WTC11 (cell line): Measurements from ENCODE around the gene AHRR. TPM values are rescaled to one million over a fixed set of nuclear protein-coding genes. Genes with fewer than 3 reads are reported as not detected.
A peak's percentile ranks its signal among the peaks of the same experiment; 100 is the strongest.

ENCODE experiments used
- ATAC-seq: fragments of 200-7000 bp; cut with Tn5 transposase; 2 replicates; pipeline ENCODE4 v1.10.0; 2021; ENCODE audit warnings: mild to moderate bottlenecking, moderate library complexity
- CTCF ChIA-PET: fragments of 300-600 bp; sonication (Branson Sonifier 250); formaldehyde crosslinking; loops from one replicate; lab custom pipeline; 2021; ENCODE audit warnings: antibody characterized with exemption; lab: Charles Lee
- POLR2A ChIA-PET: fragments of 350-600 bp; sonication (Branson Sonifier 250); formaldehyde crosslinking; loops from one replicate; lab custom pipeline; 2021; ENCODE audit warnings: antibody characterized with exemption; lab: Charles Lee
- DNase-seq: peaks from one replicate; pipeline ENCODE4 v3.0.0; 2021; ENCODE audit warnings: low spot score
- H3K27ac Mint-ChIP-seq: 2 replicates; pipeline ENCODE4 v1.8.0; 2021; ENCODE audit warnings: mixed read lengths
- H3K27me3 Mint-ChIP-seq: 2 replicates; pipeline ENCODE4 v1.8.0; 2021; ENCODE audit warnings: low read depth, mild to moderate bottlenecking, moderate library complexity, mixed read lengths
- H3K36me3 Mint-ChIP-seq: 2 replicates; pipeline ENCODE4 v1.8.0; 2021; ENCODE audit warnings: mixed read lengths
- H3K4me1 Mint-ChIP-seq: 2 replicates; pipeline ENCODE4 v1.8.0; 2022; ENCODE audit warnings: mixed read lengths
- H3K4me3 Mint-ChIP-seq: 2 replicates; pipeline ENCODE4 v1.8.0; 2021; ENCODE audit warnings: mild to moderate bottlenecking, moderate library complexity, mixed read lengths
- H3K9me3 Mint-ChIP-seq: 2 replicates; pipeline ENCODE4 v1.8.0; 2021; ENCODE audit warnings: mixed read lengths
- CREB1 ChIP-seq: sonication (generic); formaldehyde crosslinking; IDR thresholded peaks from 2 replicates; pipeline ENCODE4 v1.8.0; 2023; ENCODE audit warnings: mild to moderate bottlenecking, missing genetic modification reagents
- E2F1 ChIP-seq: sonication (generic); formaldehyde crosslinking; IDR thresholded peaks from 2 replicates; pipeline ENCODE4 v1.8.0; 2022; ENCODE audit warnings: mild to moderate bottlenecking, missing genetic modification reagents
- FOXK1 ChIP-seq: sonication (generic); formaldehyde crosslinking; IDR thresholded peaks from 2 replicates; pipeline ENCODE4 v1.8.0; 2022; ENCODE audit warnings: mild to moderate bottlenecking, moderate library complexity, missing genetic modification reagents
- HMGXB4 ChIP-seq: sonication (generic); formaldehyde crosslinking; IDR thresholded peaks from 2 replicates; pipeline ENCODE4 v1.8.1; 2023; ENCODE audit warnings: mild to moderate bottlenecking, moderate library complexity, missing genetic modification reagents
- KAT7 ChIP-seq: sonication (generic); formaldehyde crosslinking; IDR thresholded peaks from 2 replicates; pipeline ENCODE4 v1.8.1; 2023; ENCODE audit warnings: missing genetic modification reagents, mild to moderate bottlenecking, borderline replicate concordance
- MLX ChIP-seq: sonication (generic); formaldehyde crosslinking; IDR thresholded peaks from 2 replicates; pipeline ENCODE4 v1.8.1; 2023; ENCODE audit warnings: mild to moderate bottlenecking, missing genetic modification reagents, moderate library complexity
- MXD4 ChIP-seq: fragments of 250-450 bp; sonication (Bioruptor Pico); IDR thresholded peaks from 2 replicates; pipeline ENCODE4 v1.8.0; 2021; ENCODE audit warnings: mild to moderate bottlenecking, moderate library complexity, borderline replicate concordance
- NR2C2 ChIP-seq: sonication (generic); formaldehyde crosslinking; IDR thresholded peaks from 2 replicates; pipeline ENCODE4 v1.8.0; 2022; ENCODE audit warnings: mild to moderate bottlenecking, missing genetic modification reagents
- OVOL2 ChIP-seq: fragments of 250-450 bp; sonication (Bioruptor Pico); IDR thresholded peaks from 2 replicates; pipeline ENCODE4 v1.9.0; 2021; ENCODE audit warnings: mild to moderate bottlenecking, borderline replicate concordance
- PRDM15 ChIP-seq: sonication (generic); formaldehyde crosslinking; IDR thresholded peaks from 2 replicates; pipeline ENCODE4 v1.8.0; 2022; ENCODE audit warnings: missing genetic modification reagents
- RELA ChIP-seq: sonication (generic); formaldehyde crosslinking; IDR thresholded peaks from 2 replicates; pipeline ENCODE4 v1.8.1; 2022; ENCODE audit warnings: missing genetic modification reagents, mild to moderate bottlenecking, borderline replicate concordance
- RORB ChIP-seq: fragments of 250-450 bp; sonication (Bioruptor Pico); IDR thresholded peaks from 2 replicates; pipeline ENCODE4 v1.9.0; 2021; ENCODE audit warnings: mild to moderate bottlenecking
- TEAD1 ChIP-seq: sonication (generic); formaldehyde crosslinking; IDR thresholded peaks from 2 replicates; pipeline ENCODE4 v1.8.0; 2022; ENCODE audit warnings: mild to moderate bottlenecking, missing genetic modification reagents
- USF2 ChIP-seq: sonication (generic); formaldehyde crosslinking; IDR thresholded peaks from 2 replicates; pipeline ENCODE4 v1.8.1; 2023; ENCODE audit warnings: mild to moderate bottlenecking, missing genetic modification reagents, moderate library complexity
- ZNF219 ChIP-seq: sonication (generic); formaldehyde crosslinking; IDR thresholded peaks from 2 replicates; pipeline ENCODE4 v1.8.0; 2023; ENCODE audit warnings: missing genetic modification reagents, mild to moderate bottlenecking, borderline replicate concordance
- ZNF232 ChIP-seq: sonication (generic); formaldehyde crosslinking; IDR thresholded peaks from 2 replicates; pipeline ENCODE4 v1.8.0; 2022; ENCODE audit warnings: mild to moderate bottlenecking, missing genetic modification reagents
- ZNF423 ChIP-seq: fragments of 250-450 bp; sonication (Bioruptor Pico); IDR thresholded peaks from 2 replicates; pipeline ENCODE4 v2.1.2; 2022; ENCODE audit warnings: mild to moderate bottlenecking, moderate library complexity
- total RNA-seq: library from RNA; stranded (reverse); gene quantifications from 3 replicates; pipeline ENCODE4 v1.2.3, GENCODE V29; 2021
- TF ChIP-seq, protein P1 (sequence below): sonication (generic); formaldehyde crosslinking; IDR thresholded peaks from 2 replicates; pipeline ENCODE4 v1.8.0; 2023; ENCODE audit warnings: missing genetic modification reagents
- TF ChIP-seq, protein P2 (sequence below): sonication (generic); formaldehyde crosslinking; IDR thresholded peaks from 2 replicates; pipeline ENCODE4 v1.8.1; 2022; ENCODE audit warnings: missing genetic modification reagents, borderline replicate concordance
- TF ChIP-seq, protein P3 (sequence below): fragments of 250-450 bp; sonication (Bioruptor Pico); IDR thresholded peaks from 2 replicates; pipeline ENCODE4 v1.8.0; 2021; ENCODE audit warnings: mild to moderate bottlenecking

Gene AHRR
- total RNA-seq, 1 experiment from 2014 or later: 4.5 TPM

DNA sequence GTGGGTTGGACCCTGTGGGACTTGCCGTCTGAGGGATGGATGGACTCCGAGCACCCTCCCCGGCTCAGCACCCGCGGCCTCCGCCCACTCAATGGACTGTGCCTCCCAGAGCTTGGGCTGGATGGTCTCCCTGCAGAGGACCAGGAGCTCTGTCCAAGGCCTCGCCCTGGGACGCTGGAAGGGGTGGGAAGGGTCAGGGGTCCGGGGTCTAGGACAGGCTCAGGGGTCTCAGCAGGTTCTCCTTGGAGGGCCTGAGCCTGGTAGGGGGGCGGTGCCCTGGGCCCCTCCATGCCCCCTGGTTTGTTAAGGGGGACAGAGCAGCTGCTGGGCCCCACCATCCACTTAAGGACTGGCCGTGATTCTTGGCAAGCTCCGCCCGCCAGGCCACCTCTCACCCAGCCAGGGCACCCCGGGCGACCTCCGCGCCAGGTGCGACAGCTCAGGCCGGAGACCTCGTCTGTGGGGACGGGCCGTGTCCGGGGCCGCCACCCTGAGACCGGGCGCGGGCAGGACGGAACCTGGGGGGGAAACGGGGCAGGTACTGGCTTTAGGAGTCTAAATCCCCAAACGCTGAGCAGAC, 150.7 kb downstream of the AHRR start:
- Mint-ChIP-seq H3K27me3 (peaks cover 42% of the 10 kb centered on the region), H3K36me3 (no peaks in the 10 kb centered on the region), H3K4me3 (peak overlapping the region; percentile 64), H3K27ac (no peak overlapping the region), H3K9me3 (no peaks in the 10 kb centered on the region), H3K4me1 (peaks cover 9% of the 10 kb centered on the region)
- ATAC-seq (peak; percentile 5), DNase-seq (peak; percentile 18)
- 0 out of 2 replicates have a peak, but pooled peaks have one; percentile 2 for TF ChIP-seq ZNF232 (CRISPR knock-in tag)
- no peak for TF ChIP-seq ZNF423 (CRISPR knock-in tag)
- ChIA-PET CTCF (interaction anchor here (0.9 to 4.3 kb wide), 5 partner anchors 24 to 198 kb away, joined by 4 to 23 read pairs (median 5); no protein-coding TSS in a partner anchor), POLR2A (no interaction called here)

DNA sequence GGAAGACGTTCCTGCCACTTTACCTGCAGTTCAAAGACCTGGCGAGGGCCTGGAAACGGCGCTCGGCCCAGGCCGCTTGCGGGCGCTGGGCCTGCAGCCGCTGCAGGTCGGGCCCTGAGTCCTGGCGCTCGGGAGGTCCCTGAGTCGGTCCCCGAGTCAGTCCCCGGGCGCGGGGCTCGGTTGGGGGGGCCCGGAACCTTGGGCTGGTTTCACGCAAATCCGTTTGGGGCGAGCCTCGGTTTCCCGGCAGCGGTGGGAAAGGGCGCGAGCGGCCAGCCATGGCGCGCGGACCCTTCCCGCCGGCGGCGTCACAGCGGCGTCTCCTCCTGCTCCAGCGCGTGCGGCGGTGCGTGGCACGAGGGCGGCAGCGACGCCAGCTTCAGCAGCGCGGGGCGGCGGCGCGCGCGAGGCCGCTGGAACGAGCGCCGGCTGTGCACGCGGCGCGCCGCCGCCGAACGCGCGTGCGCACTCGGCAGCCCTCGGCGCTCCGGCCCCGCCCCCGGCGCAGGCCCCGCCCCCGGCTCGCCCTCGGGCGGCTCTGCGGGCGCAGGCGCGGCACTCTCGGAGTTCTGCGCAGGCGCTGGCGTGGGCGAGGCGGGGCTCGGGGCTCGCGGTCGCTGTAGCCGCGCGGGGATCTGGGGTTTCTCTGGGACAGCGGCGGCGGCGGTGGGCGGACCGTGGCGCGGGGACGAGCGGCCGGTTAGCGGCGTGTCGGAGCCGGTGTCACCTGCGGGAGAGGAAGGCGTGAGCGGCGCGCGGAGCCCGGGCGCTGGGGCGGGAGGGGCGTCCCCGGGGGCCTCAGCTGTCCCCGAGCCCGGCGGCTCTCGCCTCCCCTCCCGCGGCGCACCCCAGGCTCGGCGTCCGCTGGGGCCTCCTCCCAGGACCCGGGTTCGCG, 151.4 kb downstream of the AHRR start:
- Mint-ChIP-seq H3K4me1 (peaks cover 9% of the 10 kb centered on the region), H3K27ac (no peak overlapping the region), H3K9me3 (no peaks in the 10 kb centered on the region), H3K27me3 (peaks cover 49% of the 10 kb centered on the region), H3K36me3 (no peaks in the 10 kb centered on the region), H3K4me3 (peak overlapping the region; percentile 64)
- POLR2A ChIA-PET: no interaction called here
- DNase-seq: peak; percentile 72
- CTCF ChIA-PET: interaction anchor here (0.9 to 4.3 kb wide), 7 partner anchors 19 to 197 kb away, joined by 4 to 23 read pairs (median 6); partner anchors contain the start of gene AHRR
- peak; percentile 59 for ATAC-seq
- no peak for TF ChIP-seq ZNF423 (CRISPR knock-in tag)
- TF ChIP-seq RELA (CRISPR knock-in tag): peak; percentile 95
- TF ChIP-seq, protein P1, sequence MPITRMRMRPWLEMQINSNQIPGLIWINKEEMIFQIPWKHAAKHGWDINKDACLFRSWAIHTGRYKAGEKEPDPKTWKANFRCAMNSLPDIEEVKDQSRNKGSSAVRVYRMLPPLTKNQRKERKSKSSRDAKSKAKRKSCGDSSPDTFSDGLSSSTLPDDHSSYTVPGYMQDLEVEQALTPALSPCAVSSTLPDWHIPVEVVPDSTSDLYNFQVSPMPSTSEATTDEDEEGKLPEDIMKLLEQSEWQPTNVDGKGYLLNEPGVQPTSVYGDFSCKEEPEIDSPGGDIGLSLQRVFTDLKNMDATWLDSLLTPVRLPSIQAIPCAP (CRISPR knock-in tag): peak; percentile 95
- TF ChIP-seq HMGXB4 (CRISPR knock-in tag): peak; percentile 90
- TF ChIP-seq OVOL2 (CRISPR knock-in tag): no peak
- TF ChIP-seq E2F1: peak; percentile 95
- TF ChIP-seq, protein P2, sequence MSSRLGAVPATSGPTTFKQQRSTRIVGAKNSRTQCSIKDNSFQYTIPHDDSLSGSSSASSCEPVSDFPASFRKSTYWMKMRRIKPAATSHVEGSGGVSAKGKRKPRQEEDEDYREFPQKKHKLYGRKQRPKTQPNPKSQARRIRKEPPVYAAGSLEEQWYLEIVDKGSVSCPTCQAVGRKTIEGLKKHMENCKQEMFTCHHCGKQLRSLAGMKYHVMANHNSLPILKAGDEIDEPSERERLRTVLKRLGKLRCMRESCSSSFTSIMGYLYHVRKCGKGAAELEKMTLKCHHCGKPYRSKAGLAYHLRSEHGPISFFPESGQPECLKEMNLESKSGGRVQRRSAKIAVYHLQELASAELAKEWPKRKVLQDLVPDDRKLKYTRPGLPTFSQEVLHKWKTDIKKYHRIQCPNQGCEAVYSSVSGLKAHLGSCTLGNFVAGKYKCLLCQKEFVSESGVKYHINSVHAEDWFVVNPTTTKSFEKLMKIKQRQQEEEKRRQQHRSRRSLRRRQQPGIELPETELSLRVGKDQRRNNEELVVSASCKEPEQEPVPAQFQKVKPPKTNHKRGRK (CRISPR knock-in tag): no peak
- TF ChIP-seq USF2 (CRISPR knock-in tag): peak; percentile 47
- peak; percentile 85 for TF ChIP-seq NR2C2 (CRISPR knock-in tag)
- peak; percentile 93; the same call in 1 of the 2 replicates for TF ChIP-seq FOXK1 (CRISPR knock-in tag)
- TF ChIP-seq MXD4 (CRISPR knock-in tag): no peak
- peak; percentile 59 for TF ChIP-seq PRDM15 (CRISPR knock-in tag)
- no peak for TF ChIP-seq RORB (CRISPR knock-in tag)
- peak; percentile 82; the same call in 1 of the 2 replicates for TF ChIP-seq KAT7 (CRISPR knock-in tag)
- TF ChIP-seq ZNF219 (CRISPR knock-in tag): peak; percentile 94; the same call in 1 of the 2 replicates
- peak; percentile 88 for TF ChIP-seq CREB1 (CRISPR knock-in tag)
- TF ChIP-seq TEAD1 (CRISPR knock-in tag): peak; percentile 98
- TF ChIP-seq, protein P3, sequence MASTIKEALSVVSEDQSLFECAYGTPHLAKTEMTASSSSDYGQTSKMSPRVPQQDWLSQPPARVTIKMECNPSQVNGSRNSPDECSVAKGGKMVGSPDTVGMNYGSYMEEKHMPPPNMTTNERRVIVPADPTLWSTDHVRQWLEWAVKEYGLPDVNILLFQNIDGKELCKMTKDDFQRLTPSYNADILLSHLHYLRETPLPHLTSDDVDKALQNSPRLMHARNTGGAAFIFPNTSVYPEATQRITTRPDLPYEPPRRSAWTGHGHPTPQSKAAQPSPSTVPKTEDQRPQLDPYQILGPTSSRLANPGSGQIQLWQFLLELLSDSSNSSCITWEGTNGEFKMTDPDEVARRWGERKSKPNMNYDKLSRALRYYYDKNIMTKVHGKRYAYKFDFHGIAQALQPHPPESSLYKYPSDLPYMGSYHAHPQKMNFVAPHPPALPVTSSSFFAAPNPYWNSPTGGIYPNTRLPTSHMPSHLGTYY (CRISPR knock-in tag): no peak
- peak; percentile 89 for TF ChIP-seq MLX (CRISPR knock-in tag)
